HG03442 (cell line): ENCODE measurements around the gene OR5M11.
"Not testable (repeated sequence)": the region's sequence is repeated elsewhere in the genome, so short reads cannot be mapped to it uniquely, and the experiment has no call there.

Experiments used
- ATAC-seq: cut with Tn5 transposase; IDR thresholded peaks from one replicate; pipeline ENCODE4 v1.9.1; 2021; ENCODE audit warnings: mild to moderate bottlenecking, moderate library complexity; ENCODE audit not compliant: unreplicated experiment

Gene OR5M11

GRCh38 chr11:56543157-56543556 is at the start of gene OR5M11:
TSS of gene OR5M11 (minus strand) at chr11:56543257. CDS start at chr11:56543257, 0 bp downstream.
- ATAC-seq = no peak

GRCh38 chr11:56592088-56592717 is 49.1 kb upstream of the OR5M11 start:
- not testable (repeated sequence) for ATAC-seq

- no peak for ATAC-seq
Measured at GRCh38 chr11:56577621-56578020, 34.6 kb upstream of the OR5M11 start, which contains the start of gene OR5M10. TSS of gene OR5M10 (minus strand) at chr11:56577721. CDS start at chr11:56577721, 0 bp downstream.

- ATAC-seq = no peak
Measured at GRCh38 chr11:56558574-56558973, 15.5 kb upstream of the OR5M11 start.

- ATAC-seq = not testable (repeated sequence)
Measured at GRCh38 chr11:56554691-56555090, 11.6 kb upstream of the OR5M11 start.

GRCh38 chr11:56545531-56545930 is 2.5 kb upstream of the OR5M11 start:
- ATAC-seq = no peak

- no peak for ATAC-seq
Measured at GRCh38 chr11:56543739-56544138, 682 bp upstream of the OR5M11 start.

GRCh38 chr11:56533054-56533740 is 9.9 kb downstream of the OR5M11 start:
- ATAC-seq = no peak

- ATAC-seq = no peak
Measured at GRCh38 chr11:56531856-56532255, 11.2 kb downstream of the OR5M11 start.

GRCh38 chr11:56522008-56522407 is 21.0 kb downstream of the OR5M11 start:
- ATAC-seq = no peak

- no peak for ATAC-seq
Measured at GRCh38 chr11:56513280-56513679, 29.8 kb downstream of the OR5M11 start.

- ATAC-seq = no peak
Measured at GRCh38 chr11:56509439-56509838, 33.6 kb downstream of the OR5M11 start.

- no peak for ATAC-seq
Measured at GRCh38 chr11:56497010-56497409, 46.0 kb downstream of the OR5M11 start.

GRCh38 chr11:56495117-56495516 is 47.9 kb downstream of the OR5M11 start:
- no peak for ATAC-seq
